SK-N-SH treated with all-trans-retinoic acid at 6 μM for 48 hours (cell line): ENCODE measurements around the gene NFYC.

ENCODE experiments used
- ATAC-seq: fragments of 200-7000 bp; cut with Tn5 transposase; 3 replicates; pipeline ENCODE4 v1.9.1; 2020; ENCODE audit warnings: mild to moderate bottlenecking, moderate library complexity
- ARNTL ChIP-seq: fragments of 450-650 bp; formaldehyde crosslinking; IDR thresholded peaks from 2 replicates; pipeline ENCODE4 v1.5.0; 2020; ENCODE audit warnings: low read depth, mild to moderate bottlenecking, moderate library complexity, borderline replicate concordance
- BACH2 ChIP-seq: fragments of 250-450 bp; sonication (Bioruptor Pico); IDR thresholded peaks from 2 replicates; pipeline ENCODE4 v1.9.0; 2021; ENCODE audit warnings: mild to moderate bottlenecking, borderline replicate concordance
- CSDC2 ChIP-seq: fragments of 250-450 bp; sonication (Bioruptor Pico); IDR thresholded peaks from 2 replicates; pipeline ENCODE4 v1.5.0; 2020; ENCODE audit warnings: mild to moderate bottlenecking, moderate library complexity
- CSRNP3 ChIP-seq: fragments of 250-450 bp; sonication (Bioruptor Pico); IDR thresholded peaks from 2 replicates; pipeline ENCODE4 v1.5.1; 2021; ENCODE audit warnings: mild to moderate bottlenecking, moderate library complexity
- GLIS3 ChIP-seq: fragments of 250-450 bp; sonication (Bioruptor Pico); IDR thresholded peaks from 2 replicates; pipeline ENCODE4 v1.5.0; 2020; ENCODE audit warnings: mild to moderate bottlenecking, moderate library complexity
- ISL1 ChIP-seq: fragments of 250-450 bp; sonication (Bioruptor Pico); IDR thresholded peaks from 2 replicates; pipeline ENCODE4 v2.1.2; 2022; ENCODE audit warnings: mild to moderate bottlenecking, moderate library complexity
- OSR1 ChIP-seq: fragments of 250-450 bp; sonication (Bioruptor Pico); IDR thresholded peaks from 2 replicates; pipeline ENCODE4 v1.8.0; 2022; ENCODE audit warnings: moderate library complexity, mild to moderate bottlenecking, inconsistent platforms
- PATZ1 ChIP-seq: fragments of 250-450 bp; sonication (Bioruptor Pico); IDR thresholded peaks from 2 replicates; pipeline ENCODE4 v1.8.0; 2020; ENCODE audit warnings: mild to moderate bottlenecking, moderate library complexity, borderline replicate concordance
- PPARA ChIP-seq: fragments of 250-450 bp; sonication (Bioruptor Pico); IDR thresholded peaks from 2 replicates; pipeline ENCODE4 v1.5.0; 2020; ENCODE audit warnings: mild to moderate bottlenecking, borderline replicate concordance
- RARB ChIP-seq: fragments of 250-450 bp; sonication (Bioruptor Pico); IDR thresholded peaks from 2 replicates; pipeline ENCODE4 v1.8.0; 2021; ENCODE audit warnings: mild to moderate bottlenecking, moderate library complexity
- TCF4 ChIP-seq: fragments of 250-450 bp; sonication (Bioruptor Pico); IDR thresholded peaks from 2 replicates; pipeline ENCODE4 v1.8.0; 2021; ENCODE audit warnings: mild to moderate bottlenecking, moderate library complexity, borderline replicate concordance
- TOX ChIP-seq: fragments of 250-450 bp; sonication (Bioruptor Pico); IDR thresholded peaks from 2 replicates; pipeline ENCODE4 v1.8.0; 2021; ENCODE audit warnings: mild to moderate bottlenecking, moderate library complexity, borderline replicate concordance
- TSHZ2 ChIP-seq: fragments of 250-450 bp; sonication (Bioruptor Pico); IDR thresholded peaks from 2 replicates; pipeline ENCODE4 v1.5.0; 2020; ENCODE audit warnings: mild to moderate bottlenecking, moderate library complexity
- ZC3H10 ChIP-seq: fragments of 250-450 bp; sonication (Bioruptor Pico); IDR thresholded peaks from 2 replicates; pipeline ENCODE4 v1.5.1; 2021; ENCODE audit warnings: mild to moderate bottlenecking, moderate library complexity
- ZFP3 ChIP-seq: fragments of 250-450 bp; sonication (Bioruptor Pico); IDR thresholded peaks from 2 replicates; pipeline ENCODE4 v1.5.0; 2020; ENCODE audit warnings: mild to moderate bottlenecking, moderate library complexity
- ZFP30 ChIP-seq: fragments of 450-650 bp; formaldehyde crosslinking; IDR thresholded peaks from 2 replicates; pipeline ENCODE4 v1.5.0; 2022; ENCODE audit warnings: mild to moderate bottlenecking, moderate library complexity
- ZNF565 ChIP-seq: fragments of 450-650 bp; formaldehyde crosslinking; conservative IDR thresholded peaks from 2 replicates; pipeline ENCODE4 v1.5.0; 2020; ENCODE audit warnings: low read depth, mild to moderate bottlenecking, moderate library complexity
- ZNF70 ChIP-seq: fragments of 450-650 bp; formaldehyde crosslinking; IDR thresholded peaks from 2 replicates; pipeline ENCODE4 v1.5.0; 2020; ENCODE audit warnings: mild to moderate bottlenecking, moderate library complexity
- ZNF8 ChIP-seq: fragments of 450-650 bp; formaldehyde crosslinking; IDR thresholded peaks from 2 replicates; pipeline ENCODE4 v1.5.0; 2020; ENCODE audit warnings: mild to moderate bottlenecking, moderate library complexity
- TF ChIP-seq, protein P1 (sequence below): fragments of 250-450 bp; sonication (Bioruptor Pico); IDR thresholded peaks from 2 replicates; pipeline ENCODE4 v1.8.0; 2021; ENCODE audit warnings: low read depth, mild to moderate bottlenecking, moderate library complexity, borderline replicate concordance
- TF ChIP-seq, protein P2 (sequence below): fragments of 250-450 bp; sonication (Bioruptor Pico); IDR thresholded peaks from 2 replicates; pipeline ENCODE4 v1.5.1; 2020; ENCODE audit warnings: low read depth, mild to moderate bottlenecking, moderate library complexity

NFYC gene

GRCh38 chr1:40693425-40693824, 1.9 kb downstream of the NFYC start:
- TF ChIP-seq ISL1 (no peak), PATZ1 (CRISPR knock-in tag) (no peak)
- no peak for ATAC-seq

DNA sequence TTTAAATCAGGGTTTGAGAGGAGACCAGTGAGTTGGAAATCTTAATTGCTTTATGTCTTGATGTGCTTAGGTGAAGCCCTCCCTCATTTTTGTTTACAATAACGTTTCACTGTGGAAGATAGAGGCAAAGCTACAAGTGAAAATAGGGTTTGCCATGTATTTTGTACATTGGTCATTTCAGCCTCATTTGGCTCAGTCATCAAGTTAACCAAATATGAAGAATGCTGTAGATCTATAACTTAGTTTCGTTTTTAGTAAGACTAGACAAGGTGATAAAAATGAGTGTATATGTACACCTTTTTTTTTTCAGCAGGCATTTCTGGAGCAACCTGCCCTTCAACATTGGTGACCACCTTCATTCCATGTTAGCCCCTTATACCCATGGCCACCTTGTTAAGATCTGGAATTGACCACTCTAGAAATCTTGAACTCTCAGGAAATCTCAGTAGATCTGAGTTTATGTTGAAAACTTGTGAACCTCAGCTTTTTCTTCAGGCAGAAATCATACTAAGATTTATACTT, 2.9 kb downstream of the NFYC start:
- ATAC-seq = no peak
- TF ChIP-seq CSDC2 (CRISPR knock-in tag) (no peak), ARNTL (no peak), ZNF8 (CRISPR knock-in tag) (no peak), CSRNP3 (no peak), ZNF565 (CRISPR knock-in tag) (no peak), GLIS3 (CRISPR knock-in tag) (no peak), TOX (CRISPR knock-in tag) (no peak), TCF4 (no peak), TSHZ2 (CRISPR knock-in tag) (no peak), BACH2 (CRISPR knock-in tag) (no peak), RARB (CRISPR knock-in tag) (no peak), ZFP3 (CRISPR knock-in tag) (no peak), PPARA (CRISPR knock-in tag) (no peak), OSR1 (CRISPR knock-in tag) (no peak), ZC3H10 (CRISPR knock-in tag) (no peak), ZFP30 (no peak), ZNF70 (CRISPR knock-in tag) (no peak)
- TF ChIP-seq, protein P1, sequence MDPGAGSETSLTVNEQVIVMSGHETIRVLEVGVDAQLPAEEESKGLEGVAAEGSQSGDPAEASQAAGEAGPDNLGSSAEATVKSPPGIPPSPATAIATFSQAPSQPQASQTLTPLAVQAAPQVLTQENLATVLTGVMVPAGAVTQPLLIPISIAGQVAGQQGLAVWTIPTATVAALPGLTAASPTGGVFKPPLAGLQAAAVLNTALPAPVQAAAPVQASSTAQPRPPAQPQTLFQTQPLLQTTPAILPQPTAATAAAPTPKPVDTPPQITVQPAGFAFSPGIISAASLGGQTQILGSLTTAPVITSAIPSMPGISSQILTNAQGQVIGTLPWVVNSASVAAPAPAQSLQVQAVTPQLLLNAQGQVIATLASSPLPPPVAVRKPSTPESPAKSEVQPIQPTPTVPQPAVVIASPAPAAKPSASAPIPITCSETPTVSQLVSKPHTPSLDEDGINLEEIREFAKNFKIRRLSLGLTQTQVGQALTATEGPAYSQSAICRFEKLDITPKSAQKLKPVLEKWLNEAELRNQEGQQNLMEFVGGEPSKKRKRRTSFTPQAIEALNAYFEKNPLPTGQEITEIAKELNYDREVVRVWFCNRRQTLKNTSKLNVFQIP = no peak
- TF ChIP-seq, protein P2, sequence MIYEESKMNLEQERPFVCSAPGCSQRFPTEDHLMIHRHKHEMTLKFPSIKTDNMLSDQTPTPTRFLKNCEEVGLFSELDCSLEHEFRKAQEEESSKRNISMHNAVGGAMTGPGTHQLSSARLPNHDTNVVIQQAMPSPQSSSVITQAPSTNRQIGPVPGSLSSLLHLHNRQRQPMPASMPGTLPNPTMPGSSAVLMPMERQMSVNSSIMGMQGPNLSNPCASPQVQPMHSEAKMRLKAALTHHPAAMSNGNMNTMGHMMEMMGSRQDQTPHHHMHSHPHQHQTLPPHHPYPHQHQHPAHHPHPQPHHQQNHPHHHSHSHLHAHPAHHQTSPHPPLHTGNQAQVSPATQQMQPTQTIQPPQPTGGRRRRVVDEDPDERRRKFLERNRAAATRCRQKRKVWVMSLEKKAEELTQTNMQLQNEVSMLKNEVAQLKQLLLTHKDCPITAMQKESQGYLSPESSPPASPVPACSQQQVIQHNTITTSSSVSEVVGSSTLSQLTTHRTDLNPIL = no peak

DNA sequence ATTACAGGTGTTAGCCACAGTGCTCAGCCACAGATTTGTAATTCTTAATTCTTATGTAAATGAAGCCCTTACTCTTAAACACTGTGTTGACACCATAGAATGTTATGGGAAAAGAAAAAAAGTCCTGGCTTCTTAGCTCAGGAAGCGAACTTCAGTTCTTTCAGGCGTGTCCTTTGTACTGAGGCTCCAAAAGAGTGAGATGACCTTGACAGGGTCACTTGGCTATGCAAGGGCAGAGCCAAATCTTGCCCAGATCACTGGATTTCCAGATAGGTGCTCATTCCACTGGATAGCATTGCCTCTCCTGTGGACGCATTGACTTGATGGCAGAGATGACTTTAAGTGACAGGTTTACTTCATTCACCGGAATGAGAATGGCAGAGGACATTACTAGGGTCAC, 4.8 kb downstream of the NFYC start:
- TF ChIP-seq, protein P2 = no peak
- TF ChIP-seq ISL1 (no peak), ZFP3 (CRISPR knock-in tag) (no peak), CSDC2 (CRISPR knock-in tag) (no peak)
- TF ChIP-seq, protein P1 = no peak
- ATAC-seq = no peak
